ENCODE data around the gene EPO. TPM values are rescaled to one million over a fixed set of nuclear protein-coding genes. Genes with fewer than 3 reads are reported as not detected.

The EPO gene
- not detected for total RNA-seq
- not detected for total RNA-seq (2013)

- H3K4me3 ChIP-seq (ENCODE audit: low read length) = no peak within 1 kb of the TSS
- H3K4me1 Mint-ChIP-seq = peaks cover 4 to 5% of the 10 kb centered on the region in 2 donors
- WGBS (ENCODE audit: insufficient coverage) = 5% methylated on average over 21 of the region's 21 CpGs
Observed at GRCh38 chr7:100720279-100720670, at the start of gene EPO. EPO (plus strand) TSS chr7:100720468; CDS start chr7:100720981, 513 bp downstream.

GRCh38 chr7:100671353-100672327 is 48.6 kb upstream of the EPO start:
- ATAC-seq (no peak), DNase-seq (no peak)
- peak overlapping the region; percentile 95 for H3K4me3 Mint-ChIP-seq
- Histone ChIP-seq H3K27ac (ENCODE audit: low read length) (no peak overlapping the region), H3K4me1 (ENCODE audit: control insufficient read depth, insufficient read depth, low read length) (peaks cover 17% of the 10 kb centered on the region), H3K9me3 (ENCODE audit: control insufficient read depth, insufficient read depth, low read length) (no peaks in the 10 kb centered on the region), H3K4me3 (ENCODE audit: low read length) (no peak overlapping the region), H3K36me3 (ENCODE audit: control insufficient read depth, insufficient read depth, low read length) (peaks cover 4% of the 10 kb centered on the region), H3K27me3 (ENCODE audit: control insufficient read depth, insufficient read depth, low read length) (no peaks in the 10 kb centered on the region)
- H3K27me3 Mint-ChIP-seq (ENCODE audit: low read depth in 2 of 2) = no peaks in the 10 kb centered on the region
- no peaks in the 10 kb centered on the region for H3K36me3 Mint-ChIP-seq
- intact Hi-C loops (cut with micrococcal nuclease) = loop anchor here (5.0 to 10.0 kb wide), 2 partner anchors 39 to 567 kb away; partner anchors contain the start of genes AP4M1 and MCM7
- peaks cover 0 to 22% of the 10 kb centered on the region in 2 donors for H3K4me1 Mint-ChIP-seq
- no peak for TF ChIP-seq CTCF (IDR thresholded peaks at IDR 0.05)
- peak overlapping the region in 1 of 2 donors; percentile 90 for H3K27ac Mint-ChIP-seq
- no peaks in the 10 kb centered on the region for H3K9me3 Mint-ChIP-seq
- WGBS (ENCODE audit: insufficient coverage) = 95% methylated on average over 18 of the region's 18 CpGs

More at GRCh38 chr7:100720279-100720670, at the start of gene EPO:
- DNase-seq (no peak), ATAC-seq (no peak)
- no peak for TF ChIP-seq CTCF (IDR thresholded peaks at IDR 0.05)
- Histone ChIP-seq H3K27ac (ENCODE audit: low read length) (no peak within 1 kb of the TSS), H3K27me3 (ENCODE audit: control insufficient read depth, insufficient read depth, low read length) (peaks cover 17% of the 10 kb centered on the region), H3K36me3 (ENCODE audit: control insufficient read depth, insufficient read depth, low read length) (no peaks in the 10 kb centered on the region), H3K4me1 (ENCODE audit: control insufficient read depth, insufficient read depth, low read length) (peaks cover 3% of the 10 kb centered on the region), H3K9me3 (ENCODE audit: control insufficient read depth, insufficient read depth, low read length) (peaks cover 4% of the 10 kb centered on the region)
- Mint-ChIP-seq H3K27me3 (ENCODE audit: low read depth in 2 of 2) (peaks cover 38 to 39% of the 10 kb centered on the region in 2 donors), H3K9me3 (peaks cover 0 to 5% of the 10 kb centered on the region in 2 donors), H3K27ac (no peak within 1 kb of the TSS), H3K36me3 (no peaks in the 10 kb centered on the region), H3K4me3 (no peak within 1 kb of the TSS)
- intact Hi-C loops (cut with micrococcal nuclease) = no loop called here

GRCh38 chr7:100673302-100673941 is 46.8 kb upstream of the EPO start, which contains the start of gene GNB2:
GNB2 (plus strand) TSS chr7:100673740; CDS start chr7:100676266, 2,526 bp downstream.
- Mint-ChIP-seq H3K4me3 (peak within 1 kb of the TSS; percentile 95), H3K4me1 (peaks cover 0 to 29% of the 10 kb centered on the region in 2 donors), H3K9me3 (no peaks in the 10 kb centered on the region), H3K27ac (peak within 1 kb of the TSS; percentile 90 to 97), H3K27me3 (ENCODE audit: low read depth in 2 of 2) (no peaks in the 10 kb centered on the region), H3K36me3 (no peaks in the 10 kb centered on the region)
- TF ChIP-seq CTCF (IDR thresholded peaks at IDR 0.05) = no peak
- no peaks in the 10 kb centered on the region for H3K27me3 ChIP-seq (ENCODE audit: control insufficient read depth, insufficient read depth, low read length)
- WGBS (ENCODE audit: insufficient coverage) = 0% methylated on average over 65 of the region's 65 CpGs
- peaks cover 22% of the 10 kb centered on the region for H3K36me3 ChIP-seq (ENCODE audit: control insufficient read depth, insufficient read depth, low read length)
- intact Hi-C loops (cut with micrococcal nuclease) = loop anchor here (1.0 to 10.0 kb wide), 3 partner anchors 41 to 569 kb away; partner anchors contain the start of genes AP4M1, MCM7 and MOSPD3
- peak within 1 kb of the TSS; percentile 99 for H3K4me3 ChIP-seq (ENCODE audit: low read length)
- DNase-seq (peak; percentile 93 to 97), ATAC-seq (peak; percentile 56 to 81 (median 59))
- peaks cover 19% of the 10 kb centered on the region for H3K4me1 ChIP-seq (ENCODE audit: control insufficient read depth, insufficient read depth, low read length)
- H3K27ac ChIP-seq (ENCODE audit: low read length) = peak within 1 kb of the TSS; percentile 99
- H3K9me3 ChIP-seq (ENCODE audit: control insufficient read depth, insufficient read depth, low read length) = no peaks in the 10 kb centered on the region
